SK-N-SH treated with all-trans-retinoic acid at 6 μM for 48 hours (cell line): ENCODE measurements around the gene NEB.

ENCODE experiments used
- ATAC-seq: fragments of 200-7000 bp; cut with Tn5 transposase; 3 replicates; pipeline ENCODE4 v1.9.1; 2020; ENCODE audit warnings: mild to moderate bottlenecking, moderate library complexity
- ARNTL ChIP-seq: fragments of 450-650 bp; formaldehyde crosslinking; IDR thresholded peaks from 2 replicates; pipeline ENCODE4 v1.5.0; 2020; ENCODE audit warnings: low read depth, mild to moderate bottlenecking, moderate library complexity, borderline replicate concordance
- BACH2 ChIP-seq: fragments of 250-450 bp; sonication (Bioruptor Pico); IDR thresholded peaks from 2 replicates; pipeline ENCODE4 v1.9.0; 2021; ENCODE audit warnings: mild to moderate bottlenecking, borderline replicate concordance
- CSDC2 ChIP-seq: fragments of 250-450 bp; sonication (Bioruptor Pico); IDR thresholded peaks from 2 replicates; pipeline ENCODE4 v1.5.0; 2020; ENCODE audit warnings: mild to moderate bottlenecking, moderate library complexity
- ESRRG ChIP-seq: fragments of 250-450 bp; sonication (Bioruptor Pico); IDR thresholded peaks from 2 replicates; pipeline ENCODE4 v1.6.1; 2021; ENCODE audit warnings: mild to moderate bottlenecking
- ISL1 ChIP-seq: fragments of 250-450 bp; sonication (Bioruptor Pico); IDR thresholded peaks from 2 replicates; pipeline ENCODE4 v2.1.2; 2022; ENCODE audit warnings: mild to moderate bottlenecking, moderate library complexity
- OSR1 ChIP-seq: fragments of 250-450 bp; sonication (Bioruptor Pico); IDR thresholded peaks from 2 replicates; pipeline ENCODE4 v1.8.0; 2022; ENCODE audit warnings: moderate library complexity, mild to moderate bottlenecking, inconsistent platforms
- PPARA ChIP-seq: fragments of 250-450 bp; sonication (Bioruptor Pico); IDR thresholded peaks from 2 replicates; pipeline ENCODE4 v1.5.0; 2020; ENCODE audit warnings: mild to moderate bottlenecking, borderline replicate concordance
- RARB ChIP-seq: fragments of 250-450 bp; sonication (Bioruptor Pico); IDR thresholded peaks from 2 replicates; pipeline ENCODE4 v1.8.0; 2021; ENCODE audit warnings: mild to moderate bottlenecking, moderate library complexity
- SNAI2 ChIP-seq: fragments of 250-450 bp; sonication (Bioruptor Pico); IDR thresholded peaks from 2 replicates; pipeline ENCODE4 v1.5.0; 2020; ENCODE audit warnings: mild to moderate bottlenecking, moderate library complexity
- TCF4 ChIP-seq: fragments of 250-450 bp; sonication (Bioruptor Pico); IDR thresholded peaks from 2 replicates; pipeline ENCODE4 v1.8.0; 2021; ENCODE audit warnings: mild to moderate bottlenecking, moderate library complexity, borderline replicate concordance
- TOX ChIP-seq: fragments of 250-450 bp; sonication (Bioruptor Pico); IDR thresholded peaks from 2 replicates; pipeline ENCODE4 v1.8.0; 2021; ENCODE audit warnings: mild to moderate bottlenecking, moderate library complexity, borderline replicate concordance
- ZC3H10 ChIP-seq: fragments of 250-450 bp; sonication (Bioruptor Pico); IDR thresholded peaks from 2 replicates; pipeline ENCODE4 v1.5.1; 2021; ENCODE audit warnings: mild to moderate bottlenecking, moderate library complexity
- ZFP3 ChIP-seq: fragments of 250-450 bp; sonication (Bioruptor Pico); IDR thresholded peaks from 2 replicates; pipeline ENCODE4 v1.5.0; 2020; ENCODE audit warnings: mild to moderate bottlenecking, moderate library complexity
- ZFP30 ChIP-seq: fragments of 450-650 bp; formaldehyde crosslinking; IDR thresholded peaks from 2 replicates; pipeline ENCODE4 v1.5.0; 2022; ENCODE audit warnings: mild to moderate bottlenecking, moderate library complexity
- ZNF565 ChIP-seq: fragments of 450-650 bp; formaldehyde crosslinking; conservative IDR thresholded peaks from 2 replicates; pipeline ENCODE4 v1.5.0; 2020; ENCODE audit warnings: low read depth, mild to moderate bottlenecking, moderate library complexity
- ZNF70 ChIP-seq: fragments of 450-650 bp; formaldehyde crosslinking; IDR thresholded peaks from 2 replicates; pipeline ENCODE4 v1.5.0; 2020; ENCODE audit warnings: mild to moderate bottlenecking, moderate library complexity
- ZNF8 ChIP-seq: fragments of 450-650 bp; formaldehyde crosslinking; IDR thresholded peaks from 2 replicates; pipeline ENCODE4 v1.5.0; 2020; ENCODE audit warnings: mild to moderate bottlenecking, moderate library complexity
- TF ChIP-seq, protein P1 (sequence below): fragments of 250-450 bp; sonication (Bioruptor Pico); IDR thresholded peaks from 2 replicates; pipeline ENCODE4 v1.5.0; 2020; ENCODE audit warnings: mild to moderate bottlenecking, moderate library complexity
- TF ChIP-seq, protein P2 (sequence below): fragments of 250-450 bp; sonication (Bioruptor Pico); IDR thresholded peaks from 2 replicates; pipeline ENCODE4 v1.8.0; 2020; ENCODE audit warnings: mild to moderate bottlenecking, moderate library complexity, borderline replicate concordance
- TF ChIP-seq, protein P3 (sequence below): fragments of 250-450 bp; sonication (Bioruptor Pico); IDR thresholded peaks from 2 replicates; pipeline ENCODE4 v1.8.0; 2021; ENCODE audit warnings: low read depth, mild to moderate bottlenecking, moderate library complexity, borderline replicate concordance
- TF ChIP-seq, protein P4 (sequence below): fragments of 250-450 bp; sonication (Bioruptor Pico); IDR thresholded peaks from 2 replicates; pipeline ENCODE4 v1.5.1; 2021; ENCODE audit warnings: mild to moderate bottlenecking, moderate library complexity
- TF ChIP-seq, protein P5 (sequence below): fragments of 250-450 bp; sonication (Bioruptor Pico); IDR thresholded peaks from 2 replicates; pipeline ENCODE4 v1.5.1; 2020; ENCODE audit warnings: low read depth, mild to moderate bottlenecking, moderate library complexity

Gene NEB

DNA sequence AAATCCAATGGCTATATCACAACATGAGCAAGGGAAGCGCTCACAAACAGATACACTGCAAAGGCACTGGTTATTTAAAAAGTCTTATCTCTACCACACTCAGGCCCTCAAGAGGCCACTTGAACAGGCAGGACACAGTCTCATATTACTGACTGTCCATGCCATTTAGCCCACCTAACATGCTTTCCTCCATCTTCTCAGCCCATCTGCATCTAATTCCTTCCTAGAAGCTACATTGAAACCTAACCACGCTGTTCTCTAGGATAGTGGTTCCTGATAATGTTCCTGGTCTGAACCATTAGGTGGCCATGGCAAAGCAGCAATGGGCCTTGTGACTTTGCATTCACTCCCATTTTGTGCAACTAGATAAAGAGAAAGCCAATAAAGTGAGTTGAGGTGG lies 22.5 kb upstream of the NEB start:
- TF ChIP-seq ZFP30 (no peak), ZFP3 (CRISPR knock-in tag) (no peak), OSR1 (CRISPR knock-in tag) (no peak), PPARA (CRISPR knock-in tag) (no peak), ESRRG (CRISPR knock-in tag) (no peak), CSDC2 (CRISPR knock-in tag) (no peak), TCF4 (CRISPR knock-in tag) (no peak), SNAI2 (CRISPR knock-in tag) (no peak), ZNF565 (CRISPR knock-in tag) (no peak), TOX (CRISPR knock-in tag) (no peak), ZNF70 (no peak), ISL1 (CRISPR knock-in tag) (no peak), ARNTL (CRISPR knock-in tag) (no peak), RARB (CRISPR knock-in tag) (no peak), ZC3H10 (CRISPR knock-in tag) (no peak)
- TF ChIP-seq, protein P1, sequence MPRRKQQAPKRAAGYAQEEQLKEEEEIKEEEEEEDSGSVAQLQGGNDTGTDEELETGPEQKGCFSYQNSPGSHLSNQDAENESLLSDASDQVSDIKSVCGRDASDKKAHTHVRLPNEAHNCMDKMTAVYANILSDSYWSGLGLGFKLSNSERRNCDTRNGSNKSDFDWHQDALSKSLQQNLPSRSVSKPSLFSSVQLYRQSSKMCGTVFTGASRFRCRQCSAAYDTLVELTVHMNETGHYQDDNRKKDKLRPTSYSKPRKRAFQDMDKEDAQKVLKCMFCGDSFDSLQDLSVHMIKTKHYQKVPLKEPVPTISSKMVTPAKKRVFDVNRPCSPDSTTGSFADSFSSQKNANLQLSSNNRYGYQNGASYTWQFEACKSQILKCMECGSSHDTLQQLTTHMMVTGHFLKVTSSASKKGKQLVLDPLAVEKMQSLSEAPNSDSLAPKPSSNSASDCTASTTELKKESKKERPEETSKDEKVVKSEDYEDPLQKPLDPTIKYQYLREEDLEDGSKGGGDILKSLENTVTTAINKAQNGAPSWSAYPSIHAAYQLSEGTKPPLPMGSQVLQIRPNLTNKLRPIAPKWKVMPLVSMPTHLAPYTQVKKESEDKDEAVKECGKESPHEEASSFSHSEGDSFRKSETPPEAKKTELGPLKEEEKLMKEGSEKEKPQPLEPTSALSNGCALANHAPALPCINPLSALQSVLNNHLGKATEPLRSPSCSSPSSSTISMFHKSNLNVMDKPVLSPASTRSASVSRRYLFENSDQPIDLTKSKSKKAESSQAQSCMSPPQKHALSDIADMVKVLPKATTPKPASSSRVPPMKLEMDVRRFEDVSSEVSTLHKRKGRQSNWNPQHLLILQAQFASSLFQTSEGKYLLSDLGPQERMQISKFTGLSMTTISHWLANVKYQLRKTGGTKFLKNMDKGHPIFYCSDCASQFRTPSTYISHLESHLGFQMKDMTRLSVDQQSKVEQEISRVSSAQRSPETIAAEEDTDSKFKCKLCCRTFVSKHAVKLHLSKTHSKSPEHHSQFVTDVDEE (CRISPR knock-in tag): no peak
- TF ChIP-seq, protein P2, sequence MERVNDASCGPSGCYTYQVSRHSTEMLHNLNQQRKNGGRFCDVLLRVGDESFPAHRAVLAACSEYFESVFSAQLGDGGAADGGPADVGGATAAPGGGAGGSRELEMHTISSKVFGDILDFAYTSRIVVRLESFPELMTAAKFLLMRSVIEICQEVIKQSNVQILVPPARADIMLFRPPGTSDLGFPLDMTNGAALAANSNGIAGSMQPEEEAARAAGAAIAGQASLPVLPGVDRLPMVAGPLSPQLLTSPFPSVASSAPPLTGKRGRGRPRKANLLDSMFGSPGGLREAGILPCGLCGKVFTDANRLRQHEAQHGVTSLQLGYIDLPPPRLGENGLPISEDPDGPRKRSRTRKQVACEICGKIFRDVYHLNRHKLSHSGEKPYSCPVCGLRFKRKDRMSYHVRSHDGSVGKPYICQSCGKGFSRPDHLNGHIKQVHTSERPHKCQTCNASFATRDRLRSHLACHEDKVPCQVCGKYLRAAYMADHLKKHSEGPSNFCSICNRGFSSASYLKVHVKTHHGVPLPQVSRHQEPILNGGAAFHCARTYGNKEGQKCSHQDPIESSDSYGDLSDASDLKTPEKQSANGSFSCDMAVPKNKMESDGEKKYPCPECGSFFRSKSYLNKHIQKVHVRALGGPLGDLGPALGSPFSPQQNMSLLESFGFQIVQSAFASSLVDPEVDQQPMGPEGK (CRISPR knock-in tag): no peak
- TF ChIP-seq, protein P3, sequence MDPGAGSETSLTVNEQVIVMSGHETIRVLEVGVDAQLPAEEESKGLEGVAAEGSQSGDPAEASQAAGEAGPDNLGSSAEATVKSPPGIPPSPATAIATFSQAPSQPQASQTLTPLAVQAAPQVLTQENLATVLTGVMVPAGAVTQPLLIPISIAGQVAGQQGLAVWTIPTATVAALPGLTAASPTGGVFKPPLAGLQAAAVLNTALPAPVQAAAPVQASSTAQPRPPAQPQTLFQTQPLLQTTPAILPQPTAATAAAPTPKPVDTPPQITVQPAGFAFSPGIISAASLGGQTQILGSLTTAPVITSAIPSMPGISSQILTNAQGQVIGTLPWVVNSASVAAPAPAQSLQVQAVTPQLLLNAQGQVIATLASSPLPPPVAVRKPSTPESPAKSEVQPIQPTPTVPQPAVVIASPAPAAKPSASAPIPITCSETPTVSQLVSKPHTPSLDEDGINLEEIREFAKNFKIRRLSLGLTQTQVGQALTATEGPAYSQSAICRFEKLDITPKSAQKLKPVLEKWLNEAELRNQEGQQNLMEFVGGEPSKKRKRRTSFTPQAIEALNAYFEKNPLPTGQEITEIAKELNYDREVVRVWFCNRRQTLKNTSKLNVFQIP: no peak
- TF ChIP-seq, protein P4, sequence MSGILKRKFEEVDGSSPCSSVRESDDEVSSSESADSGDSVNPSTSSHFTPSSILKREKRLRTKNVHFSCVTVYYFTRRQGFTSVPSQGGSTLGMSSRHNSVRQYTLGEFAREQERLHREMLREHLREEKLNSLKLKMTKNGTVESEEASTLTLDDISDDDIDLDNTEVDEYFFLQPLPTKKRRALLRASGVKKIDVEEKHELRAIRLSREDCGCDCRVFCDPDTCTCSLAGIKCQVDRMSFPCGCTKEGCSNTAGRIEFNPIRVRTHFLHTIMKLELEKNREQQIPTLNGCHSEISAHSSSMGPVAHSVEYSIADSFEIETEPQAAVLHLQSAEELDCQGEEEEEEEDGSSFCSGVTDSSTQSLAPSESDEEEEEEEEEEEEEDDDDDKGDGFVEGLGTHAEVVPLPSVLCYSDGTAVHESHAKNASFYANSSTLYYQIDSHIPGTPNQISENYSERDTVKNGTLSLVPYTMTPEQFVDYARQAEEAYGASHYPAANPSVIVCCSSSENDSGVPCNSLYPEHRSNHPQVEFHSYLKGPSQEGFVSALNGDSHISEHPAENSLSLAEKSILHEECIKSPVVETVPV (CRISPR knock-in tag): no peak
- no peak for ATAC-seq

DNA sequence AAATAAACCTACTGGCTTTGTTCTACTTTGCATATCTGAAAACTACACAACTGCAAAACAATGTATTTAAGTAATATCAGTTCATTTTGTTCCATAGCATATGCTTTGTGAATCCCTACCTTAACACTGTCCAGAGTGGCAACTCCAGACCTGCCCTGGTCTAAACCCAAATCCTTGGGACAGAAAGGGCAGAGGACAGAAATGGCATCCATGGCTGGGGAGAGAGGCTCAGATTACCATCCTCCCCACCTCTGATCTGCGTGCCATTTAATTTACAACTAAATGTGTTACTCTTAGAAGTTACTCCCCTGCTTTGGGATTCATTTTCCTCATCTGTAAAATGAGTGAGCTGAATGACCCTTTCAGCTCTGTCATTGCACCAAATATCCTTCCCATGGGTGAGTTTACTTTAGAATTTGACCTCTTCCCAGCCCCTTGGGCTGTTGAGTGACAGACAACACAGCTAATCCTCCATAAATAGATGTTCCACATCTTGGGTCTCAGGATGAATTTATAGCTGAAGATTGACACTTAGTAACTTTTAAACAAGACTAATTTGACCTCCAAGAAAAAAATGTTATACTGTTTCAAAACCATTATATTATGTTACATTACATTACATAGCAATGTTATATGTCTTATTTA lies 20.1 kb upstream of the NEB start:
- no peak for ATAC-seq
- no peak for TF ChIP-seq BACH2
- no peak for TF ChIP-seq ZC3H10 (CRISPR knock-in tag)
- no peak for TF ChIP-seq TOX (CRISPR knock-in tag)
- no peak for TF ChIP-seq ZFP30
- TF ChIP-seq, protein P2 (CRISPR knock-in tag): no peak
- no peak for TF ChIP-seq ZFP3 (CRISPR knock-in tag)
- TF ChIP-seq ZNF8: no peak
- TF ChIP-seq PPARA (CRISPR knock-in tag): no peak
- no peak for TF ChIP-seq SNAI2 (CRISPR knock-in tag)
- no peak for TF ChIP-seq ZNF565 (CRISPR knock-in tag)
- TF ChIP-seq, protein P4 (CRISPR knock-in tag): no peak
- TF ChIP-seq, protein P3: no peak
- no peak for TF ChIP-seq ISL1 (CRISPR knock-in tag)
- TF ChIP-seq RARB (CRISPR knock-in tag): no peak
- TF ChIP-seq, protein P5, sequence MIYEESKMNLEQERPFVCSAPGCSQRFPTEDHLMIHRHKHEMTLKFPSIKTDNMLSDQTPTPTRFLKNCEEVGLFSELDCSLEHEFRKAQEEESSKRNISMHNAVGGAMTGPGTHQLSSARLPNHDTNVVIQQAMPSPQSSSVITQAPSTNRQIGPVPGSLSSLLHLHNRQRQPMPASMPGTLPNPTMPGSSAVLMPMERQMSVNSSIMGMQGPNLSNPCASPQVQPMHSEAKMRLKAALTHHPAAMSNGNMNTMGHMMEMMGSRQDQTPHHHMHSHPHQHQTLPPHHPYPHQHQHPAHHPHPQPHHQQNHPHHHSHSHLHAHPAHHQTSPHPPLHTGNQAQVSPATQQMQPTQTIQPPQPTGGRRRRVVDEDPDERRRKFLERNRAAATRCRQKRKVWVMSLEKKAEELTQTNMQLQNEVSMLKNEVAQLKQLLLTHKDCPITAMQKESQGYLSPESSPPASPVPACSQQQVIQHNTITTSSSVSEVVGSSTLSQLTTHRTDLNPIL (CRISPR knock-in tag): no peak
- TF ChIP-seq OSR1 (CRISPR knock-in tag): no peak
